GM23338 (cell line): ENCODE results near the gene OR2F2. TPM values are rescaled to one million over a fixed set of nuclear protein-coding genes. Genes with fewer than 3 reads are reported as not detected.
A peak's percentile ranks its signal among the peaks of the same experiment; 100 is the strongest.

Experiments
- ATAC-seq: fragments of 200-7000 bp; cut with Tn5 transposase; 3 replicates; pipeline ENCODE4 v1.9.1; 2020
- DNase-seq: peaks from one replicate; pipeline ENCODE4 v3.0.0-alpha.2; 2015; ENCODE audit warnings: low spot score
- H2AFZ ChIP-seq: fragments of 200-600 bp; sonication (generic); 2 replicates; pipeline ENCODE4 v1.8.0; 2016; ENCODE audit warnings: antibody characterized with exemption, mild to moderate bottlenecking, moderate library complexity
- H3F3A ChIP-seq: fragments of 200-600 bp; sonication (generic); replicated peaks from 2 replicates; pipeline ENCODE4 v1.8.0; 2017; ENCODE audit warnings: antibody characterized with exemption, mixed run types, low read depth
- H3K27ac ChIP-seq: fragments of 200-600 bp; sonication (generic); 2 replicates; pipeline ENCODE4 v1.6.1; 2016; ENCODE audit warnings: low read depth
- H3K27me3 ChIP-seq: fragments of 200-600 bp; sonication (generic); 2 replicates; pipeline ENCODE4 v1.8.0; 2016; ENCODE audit warnings: mild to moderate bottlenecking, mixed run types, moderate library complexity; ENCODE audit not compliant: insufficient read depth
- H3K36me3 ChIP-seq: fragments of 200-600 bp; sonication (generic); 2 replicates; pipeline ENCODE4 v1.8.0; 2016; ENCODE audit warnings: mild to moderate bottlenecking; ENCODE audit not compliant: insufficient read depth
- H3K4me1 ChIP-seq: fragments of 200-600 bp; sonication (generic); 2 replicates; pipeline ENCODE4 v1.8.0; 2016; ENCODE audit warnings: mild to moderate bottlenecking, moderate library complexity; ENCODE audit not compliant: insufficient read depth
- H3K4me2 ChIP-seq: fragments of 200-600 bp; sonication (generic); 2 replicates; pipeline ENCODE4 v1.7.1; 2017; ENCODE audit warnings: mixed run types
- H3K4me3 ChIP-seq: fragments of 200-600 bp; sonication (generic); 2 replicates; pipeline ENCODE4 v1.6.1; 2016; ENCODE audit warnings: mixed run types
- H3K79me2 ChIP-seq: fragments of 200-600 bp; sonication (generic); replicated peaks from 2 replicates; pipeline ENCODE4 v1.8.0; 2017; ENCODE audit warnings: mild to moderate bottlenecking; ENCODE audit not compliant: insufficient read depth
- H3K9me2 ChIP-seq: fragments of 200-600 bp; sonication (generic); 2 replicates; pipeline ENCODE4 v1.8.0; 2017; ENCODE audit not compliant: insufficient read depth
- H4K20me1 ChIP-seq: fragments of 200-600 bp; sonication (generic); replicated peaks from 2 replicates; pipeline ENCODE4 v1.8.0; 2017; ENCODE audit warnings: mild to moderate bottlenecking; ENCODE audit not compliant: insufficient read depth
- H3K27ac Mint-ChIP-seq: 2 replicates; pipeline ENCODE4 v1.8.0; 2020; ENCODE audit warnings: inconsistent platforms, mild to moderate bottlenecking, moderate library complexity, mixed read lengths
- H3K27me3 Mint-ChIP-seq: 3 replicates; pipeline ENCODE4 v1.8.0; 2022; ENCODE audit warnings: low read depth, mild to moderate bottlenecking, moderate library complexity, mixed read lengths, inconsistent platforms; ENCODE audit not compliant: insufficient read depth, poor library complexity
- H3K36me3 Mint-ChIP-seq: 3 replicates; pipeline ENCODE4 v1.8.0; 2021; ENCODE audit warnings: low read depth, mild to moderate bottlenecking, inconsistent platforms, moderate library complexity, mixed read lengths
- H3K4me1 Mint-ChIP-seq: 3 replicates; pipeline ENCODE4 v1.8.0; 2020; ENCODE audit warnings: mild to moderate bottlenecking, inconsistent platforms, mixed read lengths
- H3K4me3 Mint-ChIP-seq: 3 replicates; pipeline ENCODE4 v1.8.0; 2021; ENCODE audit warnings: moderate library complexity, mild to moderate bottlenecking, inconsistent platforms, mixed read lengths
- H3K9me3 Mint-ChIP-seq: 3 replicates; pipeline ENCODE4 v1.8.0; 2020; ENCODE audit warnings: moderate library complexity, mild to moderate bottlenecking, inconsistent platforms, mixed read lengths
- CTCF ChIP-seq, 2 experiments: fragments of 200-600 bp in 1 of 2; sonication (generic) in 1 of 2; conservative IDR thresholded peaks; 2 replicates each; pipeline versions ENCODE4 v1.5.1 to v1.6.1; 2016 to 2017; ENCODE audit warnings: antibody characterized with exemption in 2 of 2, low read depth in 2 of 2, mild to moderate bottlenecking in 2 of 2, moderate library complexity in 1 of 2
- ETS1 ChIP-seq: IDR thresholded peaks from 2 replicates; pipeline ENCODE4 v1.6.1; 2016; ENCODE audit warnings: antibody characterized with exemption
- EZH2 ChIP-seq: fragments of 200-600 bp; sonication (generic); IDR thresholded peaks from one replicate; pipeline ENCODE4 v1.8.0; 2017; ENCODE audit warnings: antibody characterized with exemption, mild to moderate bottlenecking, low read depth; ENCODE audit not compliant: unreplicated experiment
- EZH2phosphoT487 ChIP-seq: fragments of 200-600 bp; sonication (generic); IDR thresholded peaks from one replicate; pipeline ENCODE4 v1.8.1; 2018; ENCODE audit warnings: antibody characterized with exemption; ENCODE audit not compliant: unreplicated experiment
- JUNB ChIP-seq: IDR thresholded peaks from one replicate; pipeline ENCODE4 v1.6.1; 2016; ENCODE audit warnings: antibody characterized with exemption; ENCODE audit not compliant: unreplicated experiment
- NANOG ChIP-seq: IDR thresholded peaks from 2 replicates; pipeline ENCODE4 v1.6.1; 2016; ENCODE audit warnings: antibody characterized with exemption, borderline replicate concordance
- POLR2AphosphoS5 ChIP-seq: IDR thresholded peaks from 2 replicates; pipeline ENCODE4 v1.6.1; 2016; ENCODE audit warnings: antibody characterized with exemption, low read depth
- REST ChIP-seq: IDR thresholded peaks from one replicate; pipeline ENCODE4 v1.6.1; 2018; ENCODE audit warnings: antibody characterized with exemption; ENCODE audit not compliant: unreplicated experiment
- STAT1 ChIP-seq: IDR thresholded peaks from one replicate; pipeline ENCODE4 v1.6.1; 2016; ENCODE audit warnings: antibody characterized with exemption; ENCODE audit not compliant: unreplicated experiment
- ZNF114 ChIP-seq: fragments of 250-450 bp; sonication (Bioruptor Pico); IDR thresholded peaks from 2 replicates; pipeline ENCODE4 v1.5.0; 2020; ENCODE audit warnings: mild to moderate bottlenecking, moderate library complexity
- ZNF331 ChIP-seq: fragments of 250-450 bp; sonication (Bioruptor Pico); IDR thresholded peaks from 2 replicates; pipeline ENCODE4 v1.5.0; 2020; ENCODE audit warnings: low read depth, mild to moderate bottlenecking, moderate library complexity
- ZNF462 ChIP-seq: fragments of 250-450 bp; sonication (Bioruptor Pico); IDR thresholded peaks from 2 replicates; pipeline ENCODE4 v1.5.0; 2020; ENCODE audit warnings: mild to moderate bottlenecking, moderate library complexity
- polyA plus RNA-seq: library from polyadenylated mRNA; unstranded; fragments of >200 nt; fragmentation: Nextera tagmentation; extraction: Ambion mirVana; gene quantifications from 2 replicates; pipeline ENCODE4 v1.2.1, GENCODE V29; 2016
- total RNA-seq: library from RNA; depleted of rRNA; stranded (reverse); fragments of >200 nt; shearing (Covaris generic); gene quantifications from 2 replicates; pipeline ENCODE4 v1.2.3, GENCODE V29; 2014

OR2F2 gene
- total and polyA plus RNA-seq, 2 experiments from 2014 or later, result not detected

- no peaks in the 10 kb centered on the region for H3K27me3 ChIP-seq
- no peaks in the 10 kb centered on the region for H3K36me3 ChIP-seq
- H3K4me1 Mint-ChIP-seq, result peaks cover 16% of the 10 kb centered on the region
- no peaks in the 10 kb centered on the region for H3K27me3 Mint-ChIP-seq
- peaks cover 3% of the 10 kb centered on the region; the same call in 1 of the 2 replicates for H3K4me1 ChIP-seq
- peaks cover 5% of the 10 kb centered on the region for H3K9me2 ChIP-seq
- no peaks in the 10 kb centered on the region for H4K20me1 ChIP-seq
- H3K27ac Mint-ChIP-seq, result no peak within 1 kb of the TSS
- no peaks in the 10 kb centered on the region for H3K79me2 ChIP-seq
- no peak within 1 kb of the TSS for H3K27ac ChIP-seq
- no peaks in the 10 kb centered on the region for H3F3A ChIP-seq
- no peaks in the 10 kb centered on the region for H3K36me3 Mint-ChIP-seq
- TF ChIP-seq ZNF462 (no peak), EZH2phosphoT487 (no peak), POLR2AphosphoS5 (no peak), STAT1 (no peak), CTCF (conservative IDR thresholded peaks at IDR 0.05; ENCODE audit: low read depth in 2 of 2) (no peak), ZNF331 (CRISPR knock-in tag) (no peak), EZH2 (no peak), NANOG (no peak), ETS1 (no peak), JUNB (no peak), ZNF114 (CRISPR knock-in tag) (no peak), REST (no peak)
- H3K4me3 Mint-ChIP-seq, result no peak within 1 kb of the TSS
- H2AFZ ChIP-seq, result peak within 1 kb of the TSS; percentile 3; the same call in 1 of the 2 replicates
- no peak within 1 kb of the TSS for H3K4me2 ChIP-seq
- no peak within 1 kb of the TSS for H3K4me3 ChIP-seq
- DNase-seq (no peak), ATAC-seq (no peak)
- no peaks in the 10 kb centered on the region; the same call in 2 of the 3 replicates for H3K9me3 Mint-ChIP-seq
These were observed 19.5 kb downstream of the OR2F2 start, which contains the start of gene OR2F1 for GRCh38 chr7:143954544-143954943. TSS of gene OR2F1 (plus strand) at chr7:143954844. CDS start at chr7:143959971, 5,127 bp downstream.
